ENCODE data around the gene FAM193B. TPM values are rescaled to one million over a fixed set of nuclear protein-coding genes. Genes with fewer than 3 reads are reported as not detected.

The FAM193B gene
- total RNA-seq, 1 experiment from 2014 or later = 72.9 TPM

- H3K9me3 ChIP-seq = no peaks in the 10 kb centered on the region
- no peaks in the 10 kb centered on the region for H3K27me3 ChIP-seq (replicated peaks; ENCODE audit: control insufficient read depth, insufficient read depth, low read length)
- POLR2A ChIA-PET = no interaction called here
- no peak for TF ChIP-seq CTCF (IDR thresholded peaks at IDR 0.05; ENCODE audit: insufficient read depth in 1 of 2, low read depth in 1 of 2, low read length in 1 of 2, severe bottlenecking in 1 of 2, unreplicated experiment in 1 of 2)
- intact Hi-C loops (cut with micrococcal nuclease; ENCODE audit: unreplicated experiment) = no loop called here
- Mint-ChIP-seq H3K27ac (ENCODE audit: unreplicated experiment) (peak overlapping the region; percentile 32), H3K4me1 (ENCODE audit: low read depth, unreplicated experiment) (peaks cover 6% of the 10 kb centered on the region), H3K4me3 (ENCODE audit: unreplicated experiment) (peak overlapping the region; percentile 5), H3K27me3 (ENCODE audit: insufficient read depth, unreplicated experiment) (no peaks in the 10 kb centered on the region), H3K36me3 (ENCODE audit: insufficient read depth, unreplicated experiment) (peaks cover 24% of the 10 kb centered on the region), H3K9me3 (ENCODE audit: unreplicated experiment) (no peaks in the 10 kb centered on the region)
- no TSS peak for BruUV-seq (replicated peaks)
- no peaks in the 10 kb centered on the region for H3K4me1 ChIP-seq
- H3K36me3 ChIP-seq (ENCODE audit: control insufficient read depth, insufficient read depth, low read length) = no peaks in the 10 kb centered on the region
- no peak overlapping the region for H3K4me3 ChIP-seq (ENCODE audit: low read depth, low read length)
- CTCF ChIA-PET = interaction anchor here (1.0 kb wide), 1 partner anchor 28 kb away, joined by 4 read pairs; no protein-coding TSS in a partner anchor
- DNase-seq = no peak
These were observed 69.3 kb downstream of the FAM193B start for GRCh38 chr5:177484902-177485549.

DNA sequence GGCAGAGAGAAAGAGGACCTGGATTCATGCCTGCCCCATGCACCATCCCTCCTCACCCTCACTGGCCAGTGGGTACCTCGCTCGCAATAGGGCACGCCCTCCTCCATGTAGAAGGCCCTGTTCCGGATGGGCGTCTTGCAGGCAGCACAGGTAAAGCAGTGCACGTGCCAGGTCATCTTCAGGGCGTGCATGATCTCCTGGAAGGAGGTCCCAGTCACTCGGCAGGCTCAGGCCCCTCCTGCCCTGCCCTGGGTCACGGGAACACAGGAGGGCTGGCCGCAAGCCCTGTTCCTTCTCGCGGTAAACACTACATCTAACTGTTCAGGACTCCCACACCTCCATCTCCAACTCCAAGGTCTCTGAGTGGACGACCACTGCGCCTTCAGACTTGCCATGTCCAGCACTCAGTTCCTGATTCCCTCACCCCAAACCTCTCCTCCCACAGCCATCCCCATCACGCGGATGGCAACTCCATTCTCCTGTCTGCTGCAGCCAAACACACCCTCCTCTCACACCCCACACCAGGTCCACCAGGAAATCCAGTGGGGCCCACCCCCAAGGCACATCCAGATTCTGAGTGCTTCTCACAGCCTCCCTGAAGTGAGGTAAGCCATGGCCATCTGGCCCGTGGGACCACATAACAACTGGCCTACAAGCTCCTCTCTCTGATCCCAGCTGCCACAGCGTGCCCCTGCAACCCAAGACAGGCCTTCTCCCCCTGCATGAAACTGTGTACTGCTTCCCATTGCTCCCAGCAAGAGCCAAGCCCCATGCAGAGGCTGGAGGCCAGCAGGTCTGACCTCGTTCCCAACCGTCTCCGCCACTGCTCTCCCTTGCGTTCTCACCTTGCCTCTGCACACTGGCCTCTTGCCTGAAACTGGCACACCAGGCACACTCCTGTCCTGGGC is 70.1 kb downstream of the FAM193B start:
- Mint-ChIP-seq H3K4me1 (ENCODE audit: low read depth, unreplicated experiment) (peaks cover 11% of the 10 kb centered on the region), H3K9me3 (ENCODE audit: unreplicated experiment) (no peaks in the 10 kb centered on the region), H3K4me3 (ENCODE audit: unreplicated experiment) (peak overlapping the region; percentile 5)

More for the DNA sequence above, 70.1 kb downstream of the FAM193B start:
- intact Hi-C loops (cut with micrococcal nuclease; ENCODE audit: unreplicated experiment) = no loop called here
- no peaks in the 10 kb centered on the region for H3K9me3 ChIP-seq
- H3K27me3 ChIP-seq (replicated peaks; ENCODE audit: control insufficient read depth, insufficient read depth, low read length) = no peaks in the 10 kb centered on the region
- H3K4me3 ChIP-seq (ENCODE audit: low read depth, low read length) = no peak overlapping the region
- no peaks in the 10 kb centered on the region for H3K4me1 ChIP-seq
- BruUV-seq (replicated peaks) = no TSS peak
- POLR2A ChIA-PET = no interaction called here
- Mint-ChIP-seq H3K36me3 (ENCODE audit: insufficient read depth, unreplicated experiment) (peaks cover 26% of the 10 kb centered on the region), H3K27me3 (ENCODE audit: insufficient read depth, unreplicated experiment) (no peaks in the 10 kb centered on the region), H3K27ac (ENCODE audit: unreplicated experiment) (peak overlapping the region; percentile 32)
- CTCF ChIA-PET = no interaction called here
- TF ChIP-seq CTCF (IDR thresholded peaks at IDR 0.05; ENCODE audit: insufficient read depth in 1 of 2, low read depth in 1 of 2, low read length in 1 of 2, severe bottlenecking in 1 of 2, unreplicated experiment in 1 of 2) = no peak
- no peaks in the 10 kb centered on the region for H3K36me3 ChIP-seq (ENCODE audit: control insufficient read depth, insufficient read depth, low read length)
- no peak for DNase-seq

Measured in Caco-2 (cell line).